ENCODE results near the gene ALDH1A1.

- TF ChIP-seq CTCF (conservative IDR thresholded peaks at IDR 0.05; ENCODE audit: low read length) = no peak
- no peak for TF ChIP-seq EZH2phosphoT487 (IDR thresholded peaks at IDR 0.05; ENCODE audit: borderline replicate concordance, low read depth, low read length)
Measured at GRCh38 chr9:72974501-72974900, 21.6 kb upstream of the ALDH1A1 start.
